ENCODE measurements around the gene TMEM63A.
"Not testable (repeated sequence)": the region's sequence is repeated elsewhere in the genome, so short reads cannot be mapped to it uniquely, and the experiment has no call there.

- not testable (repeated sequence) for TF ChIP-seq ZNF384 (IDR thresholded peaks at IDR 0.05); FOXA1 (IDR thresholded peaks at IDR 0.05); BHLHE40 (IDR thresholded peaks at IDR 0.05; ENCODE audit: borderline replicate concordance); NFRKB (IDR thresholded peaks at IDR 0.05); PKNOX1 (IDR thresholded peaks at IDR 0.05); FOXM1 (IDR thresholded peaks at IDR 0.05; ENCODE audit: borderline replicate concordance); SP1 (IDR thresholded peaks at IDR 0.05); TARDBP (IDR thresholded peaks at IDR 0.05); HDGF (IDR thresholded peaks at IDR 0.05; ENCODE audit: borderline replicate concordance)
Measured at GRCh38 chr1:225810579-225811538, 71.3 kb downstream of the TMEM63A start.

All from HEK293T (cell line).